ENCODE data around the gene CCL3. TPM values are rescaled to one million over a fixed set of nuclear protein-coding genes. Genes with fewer than 3 reads are reported as not detected.

Gene CCL3
- total and polyA plus RNA-seq, 2 of the 4 experiments (the other 2 are of a cell fraction): not detected

DNA sequence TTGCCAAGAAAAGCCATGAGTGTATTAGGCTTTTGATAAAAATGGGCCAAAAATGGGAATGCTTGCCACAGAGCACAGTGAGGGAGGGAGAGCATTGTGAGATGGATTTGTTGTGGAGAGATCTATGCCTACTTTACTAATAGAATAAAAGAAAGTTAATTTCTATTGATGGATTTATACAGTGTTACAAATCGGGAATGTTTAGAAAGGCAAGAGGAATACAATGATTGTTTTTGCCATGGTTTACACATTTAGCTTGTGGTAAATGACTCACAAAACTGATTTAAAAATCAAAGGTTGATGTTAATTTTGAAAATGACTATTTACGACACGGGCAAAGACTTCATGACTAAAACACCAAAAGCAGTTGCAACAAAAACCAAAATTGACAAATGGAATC lies 30.3 kb upstream of the CCL3 start:
- Histone ChIP-seq H3K9ac (ENCODE audit: low read depth, low read length) (no peak overlapping the region), H3K9me1 (ENCODE audit: insufficient read depth, low read length) (no peaks in the 10 kb centered on the region), H3K4me2 (ENCODE audit: low read depth, low read length) (no peak overlapping the region), H3K36me3 (ENCODE audit: control insufficient read depth, insufficient read depth, low read length) (no peaks in the 10 kb centered on the region), H3K18ac (ENCODE audit: low read depth, low read length) (no peak overlapping the region), H3K27me3 (ENCODE audit: control insufficient read depth, insufficient read depth, low read length) (no peaks in the 10 kb centered on the region), H4K8ac (ENCODE audit: low read depth in 2 of 2, low read length in 2 of 2) (no peak overlapping the region), H4K5ac (ENCODE audit: low read depth, low read length) (no peak overlapping the region), H3K14ac (replicated peaks; ENCODE audit: low read depth, low read length) (no peak overlapping the region), H3K27ac (ENCODE audit: insufficient read depth, low read length) (no peak overlapping the region), H2AK9ac (replicated peaks; ENCODE audit: low read depth, low read length, poor library complexity) (no peak overlapping the region), H3K4me3 (ENCODE audit: insufficient read depth, low read depth, low read length) (no peak overlapping the region), H3K4me1 (ENCODE audit: control insufficient read depth, insufficient read depth, low read length) (no peaks in the 10 kb centered on the region), H3K56ac (ENCODE audit: extremely low read depth, insufficient read depth, low read length) (no peak overlapping the region), H4K20me1 (ENCODE audit: insufficient read depth, low read length) (no peaks in the 10 kb centered on the region), H4K91ac (ENCODE audit: insufficient read depth, low read depth, low read length) (no peak overlapping the region), H2BK20ac (ENCODE audit: low read depth, low read length) (no peak overlapping the region), H3K9me3 (ENCODE audit: control insufficient read depth, insufficient read depth, low read length) (peaks cover 1% of the 10 kb centered on the region; the same call in 1 of the 2 replicates), H3K23ac (ENCODE audit: low read depth, low read length) (no peak overlapping the region), H3K79me1 (ENCODE audit: low read depth in 1 of 2, low read length in 2 of 2) (no peaks in the 10 kb centered on the region), H2AFZ (replicated peaks; ENCODE audit: low read length, poor library complexity) (no peak overlapping the region), H3K4ac (ENCODE audit: low read depth, low read length) (no peak overlapping the region), H2BK5ac (ENCODE audit: low read depth, low read length, poor library complexity, severe bottlenecking) (no peak overlapping the region), H2BK15ac (ENCODE audit: low read depth, low read length) (no peak overlapping the region), H2AK5ac (ENCODE audit: low read depth, low read length) (no peak overlapping the region), H2BK120ac (ENCODE audit: low read depth, low read length) (no peak overlapping the region)
- ChIA-PET POLR2A (ENCODE audit: unreplicated experiment) (no interaction called here), CTCF (interaction anchor here (1.2 to 1.3 kb wide), 2 partner anchors 10 to 28 kb away, joined by 3 to 4 read pairs; no protein-coding TSS in a partner anchor)
- intact Hi-C loops (cut with micrococcal nuclease): no loop called here
- DNase-seq: no peak
- in situ Hi-C loops (cut with MboI; ENCODE audit: low sequenced_read_pairs): no loop called here
- no CpG with 5 or more reads among the region's 3 CpGs for WGBS, 2 experiments (ENCODE audit: extremely low coverage in 2 of 2, insufficient read length in 1 of 2)
- TF ChIP-seq RAD21 (IDR thresholded peaks at IDR 0.05; ENCODE audit: low read length): no peak
- no peak for TF ChIP-seq MAFK (IDR thresholded peaks at IDR 0.05; ENCODE audit: low read depth, low read length)
- dilution Hi-C loops (cut with HindIII; ENCODE audit: low sequenced_read_pairs, unreplicated experiment): no loop called here
- ATAC-seq (ENCODE audit: low read depth): no peak
- no TSS peak for BruUV-seq (replicated peaks)
